Fibroblast of skin of right biceps (primary cell): ENCODE measurements around the gene DNER.

ENCODE experiments used
- DNase-seq: peaks from one replicate; pipeline ENCODE4 v3.0.0-alpha.2; 2013

Gene DNER

GRCh38 chr2:229431327-229431954 lies 282.9 kb downstream of the DNER start:
- DNase-seq = peak; percentile 57

DNA sequence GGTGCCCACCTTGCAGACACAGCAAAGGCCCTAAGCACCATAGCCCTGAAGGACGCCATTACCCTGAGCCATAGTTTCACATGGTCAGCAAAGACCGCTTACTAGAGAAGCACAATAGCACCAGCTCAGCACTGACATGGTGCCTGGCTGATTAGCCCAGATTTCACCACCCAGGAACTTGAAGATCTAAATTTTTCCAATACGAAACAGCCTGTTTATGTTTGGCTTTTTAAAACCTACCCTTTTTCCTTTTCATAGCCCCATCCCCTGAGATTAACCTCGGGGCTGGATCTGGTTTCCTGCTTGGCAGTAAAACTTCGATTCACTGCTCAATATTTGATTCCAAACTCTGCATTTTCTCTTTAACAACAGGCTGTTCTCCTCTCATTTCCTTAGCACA lies 284.8 kb downstream of the DNER start:
- no peak for DNase-seq

DNA sequence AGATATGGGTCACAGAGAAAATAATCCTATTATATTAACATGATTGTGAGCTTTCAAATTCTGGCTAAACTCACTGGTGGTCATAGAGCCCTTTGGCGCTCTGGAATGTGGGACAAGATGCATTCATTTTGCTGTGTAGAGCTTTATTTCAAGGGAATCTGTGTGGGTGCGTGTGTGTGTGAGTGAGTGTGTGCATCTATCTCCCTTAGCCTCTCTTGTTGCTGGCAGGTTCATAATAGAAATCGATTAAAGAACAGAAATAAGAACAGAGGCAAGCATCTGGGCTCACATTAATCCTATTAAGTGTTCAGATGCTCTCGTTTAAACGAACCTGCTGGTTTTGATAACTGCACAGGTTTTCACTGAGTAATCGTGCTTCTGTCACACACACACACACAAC lies 287.9 kb downstream of the DNER start:
- no peak for DNase-seq

- peak; percentile 45 for DNase-seq
Observed at GRCh38 chr2:229425598-229425997, 288.8 kb downstream of the DNER start.

DNA sequence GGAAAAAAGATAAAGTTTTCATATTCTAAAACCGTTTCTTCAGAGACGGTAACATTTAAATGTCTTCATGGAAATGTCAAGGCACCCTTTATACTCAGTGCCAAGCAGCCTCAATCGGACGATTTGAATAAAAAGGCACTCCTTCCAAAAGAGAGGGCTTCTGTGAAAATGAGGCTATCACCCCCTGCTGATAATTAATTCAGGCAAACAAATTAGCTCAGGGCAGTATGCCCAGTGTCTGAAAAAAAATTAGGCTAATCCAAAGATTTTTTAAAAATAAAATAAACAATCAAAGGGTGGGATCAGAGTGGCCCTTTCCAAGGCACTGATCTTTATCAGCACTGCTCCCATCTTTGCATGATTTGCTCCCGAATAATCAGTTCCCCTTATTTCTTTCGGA lies 292.3 kb downstream of the DNER start:
- no peak for DNase-seq

DNA sequence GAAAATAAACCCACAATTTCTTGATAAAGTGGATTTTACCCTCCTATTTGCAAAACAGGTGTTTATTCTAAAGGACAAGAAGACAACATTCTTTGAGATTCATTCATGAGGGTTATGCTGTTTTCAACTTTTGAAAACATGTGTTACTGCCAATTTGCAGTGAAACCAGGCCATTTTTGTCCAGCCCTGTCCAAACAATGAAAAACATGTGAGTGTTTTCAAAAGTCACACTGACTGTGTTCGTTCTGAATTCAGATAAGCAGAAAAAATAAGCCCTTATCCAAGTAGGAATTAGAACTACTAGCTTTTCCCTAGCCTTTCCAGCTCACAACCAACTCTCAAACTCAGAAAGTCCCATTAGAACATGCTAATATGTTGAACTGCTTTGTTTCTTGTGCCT lies 295.2 kb downstream of the DNER start:
- DNase-seq = no peak

DNA sequence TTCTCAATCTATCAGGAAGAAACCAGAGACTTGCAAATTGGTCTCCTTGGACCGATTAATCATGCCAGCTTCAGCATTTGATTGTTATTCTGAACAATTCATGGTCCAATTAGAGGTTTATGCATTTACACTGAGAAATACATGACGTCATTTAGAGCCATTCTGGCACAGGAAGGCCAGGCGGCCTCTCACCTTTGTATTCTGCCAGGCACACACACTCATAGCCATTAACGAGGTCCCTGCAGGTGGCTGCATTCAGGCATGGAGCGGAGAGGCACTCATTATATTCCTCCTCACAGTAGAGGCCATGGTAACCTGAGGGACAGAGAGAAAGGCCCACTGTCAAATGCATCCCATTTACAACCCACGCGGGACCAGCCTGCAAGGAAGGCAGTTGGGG lies 296.4 kb downstream of the DNER start:
- no peak for DNase-seq

GRCh38 chr2:229417176-229417575 lies 297.2 kb downstream of the DNER start:
- no peak for DNase-seq

- DNase-seq = peak; percentile 36
Observed at GRCh38 chr2:229416116-229416694, 298.1 kb downstream of the DNER start.

DNA sequence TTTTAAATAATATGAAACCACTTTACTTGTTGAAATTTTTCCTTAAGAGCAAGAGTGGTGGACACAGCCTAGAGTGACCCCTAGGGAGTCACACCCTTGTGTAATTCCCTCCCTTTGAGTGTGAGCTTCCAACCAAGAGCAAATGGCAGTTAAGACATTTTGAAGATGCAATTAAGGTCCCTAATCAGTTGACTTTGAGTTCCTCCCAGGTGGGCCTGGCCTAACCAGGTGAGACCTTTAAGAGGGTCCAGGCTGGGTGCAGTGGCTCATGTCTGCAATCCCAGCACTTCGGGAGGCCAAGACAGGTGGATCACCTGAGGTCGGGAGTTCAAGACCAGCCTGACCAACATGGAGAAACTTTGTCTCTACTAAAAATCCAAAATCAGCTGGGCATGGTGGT lies 299.7 kb downstream of the DNER start:
- DNase-seq = no peak

GRCh38 chr2:229412686-229413085 lies 301.7 kb downstream of the DNER start:
- no peak for DNase-seq

GRCh38 chr2:229410946-229411345 lies 303.4 kb downstream of the DNER start:
- no peak for DNase-seq

- DNase-seq = no peak
Observed at GRCh38 chr2:229410264-229410663, 304.1 kb downstream of the DNER start.

DNA sequence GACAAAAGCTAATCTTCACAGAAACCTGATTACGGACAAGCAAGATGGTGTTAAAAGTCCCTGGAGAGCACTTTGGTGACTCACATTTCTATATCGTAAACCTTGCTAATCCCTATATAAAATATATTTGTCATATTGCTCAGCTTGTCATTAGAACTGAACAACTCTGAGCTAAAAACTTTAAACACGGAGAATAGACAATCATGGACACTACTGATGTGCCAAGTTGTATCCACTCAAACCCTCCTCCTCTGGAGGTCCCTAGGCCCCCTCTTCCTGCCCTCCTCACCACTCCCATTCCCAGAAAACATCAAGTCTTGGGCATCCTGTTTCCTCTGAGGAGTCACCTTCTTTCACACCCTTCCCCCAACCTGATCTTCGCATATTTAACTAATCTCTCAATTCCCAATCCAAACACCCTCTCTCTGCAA lies 304.6 kb downstream of the DNER start:
- DNase-seq = peak; percentile 54

GRCh38 chr2:229408962-229409361 lies 305.4 kb downstream of the DNER start:
- DNase-seq = no peak

DNA sequence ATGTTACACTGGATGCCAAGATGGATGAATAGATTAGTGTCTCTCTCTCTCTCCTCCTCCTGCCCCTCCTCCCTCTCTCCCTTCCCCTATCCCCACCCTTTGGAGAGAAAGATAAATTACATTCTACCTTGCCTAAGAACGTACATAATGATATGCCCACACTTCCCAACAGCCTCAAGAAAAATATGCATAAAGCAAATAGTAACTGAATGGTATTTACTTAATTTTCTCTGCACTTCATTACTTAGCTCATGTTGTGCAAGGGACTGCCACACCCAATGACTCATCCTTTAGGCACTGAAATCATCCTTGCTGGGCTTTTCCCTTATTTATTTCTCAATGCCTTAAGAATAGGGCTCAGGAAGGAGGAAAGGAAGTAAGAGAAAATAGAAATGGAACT lies 306.0 kb downstream of the DNER start:
- peak; percentile 90 for DNase-seq

DNA sequence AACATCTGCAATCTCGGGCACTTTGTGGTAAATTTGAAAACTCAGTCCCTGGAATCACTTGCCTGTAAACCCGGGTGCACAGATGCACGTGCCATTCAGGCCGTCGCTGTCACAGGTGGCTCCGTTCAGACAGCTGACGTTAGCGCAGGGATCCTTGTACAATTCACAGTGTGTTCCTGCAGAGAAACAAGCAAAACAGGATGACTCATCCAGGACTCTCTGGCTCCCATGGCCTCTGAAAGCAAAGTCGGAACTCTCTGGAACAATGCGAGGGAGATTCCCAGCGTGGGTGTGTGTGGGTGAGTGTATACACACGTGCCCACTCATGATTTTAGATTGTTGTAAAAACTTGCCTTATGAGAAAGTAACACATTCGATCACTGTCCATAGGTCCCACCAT lies 307.2 kb downstream of the DNER start:
- no peak for DNase-seq

GRCh38 chr2:229405796-229406195 lies 308.6 kb downstream of the DNER start:
- no peak for DNase-seq

DNA sequence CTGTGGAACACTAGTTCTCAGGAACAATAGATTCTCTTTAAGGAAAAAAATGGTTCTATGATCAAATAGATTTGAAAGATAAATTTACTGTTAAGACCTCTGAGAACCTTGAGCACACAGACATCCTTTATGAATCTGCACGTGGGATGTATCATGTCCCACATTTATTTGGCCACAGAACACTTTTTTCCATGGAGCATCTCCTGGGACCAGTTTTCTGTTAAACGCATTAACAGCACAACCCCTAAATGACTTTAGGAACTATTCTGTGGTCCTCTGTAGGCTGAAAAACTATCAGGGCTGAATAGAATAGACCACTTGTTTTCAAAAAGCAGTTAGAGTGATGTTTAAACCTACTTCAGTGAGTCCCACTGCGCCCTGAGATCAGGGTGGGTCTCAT lies 311.1 kb downstream of the DNER start:
- DNase-seq = no peak

GRCh38 chr2:229401171-229401865 lies 313.0 kb downstream of the DNER start:
- DNase-seq = peak; percentile 45

DNA sequence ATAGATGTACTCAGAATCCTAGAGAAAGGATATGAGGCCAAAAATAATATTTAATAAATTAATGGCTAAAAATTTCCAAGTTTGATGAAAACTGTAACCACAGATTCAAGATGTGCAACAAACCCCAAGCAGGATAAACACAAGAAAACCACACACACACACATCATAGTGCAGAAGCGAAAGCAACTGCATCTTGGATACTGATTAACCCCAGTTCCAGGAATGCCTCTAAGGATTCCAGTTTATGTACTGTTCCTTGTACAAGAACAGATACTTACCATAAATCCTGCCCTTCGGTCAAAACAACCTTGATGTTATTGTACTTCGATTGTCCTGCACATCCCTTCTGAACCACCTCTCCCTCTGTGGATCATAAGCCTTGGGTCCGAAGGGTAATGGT lies 320.4 kb downstream of the DNER start:
- no peak for DNase-seq

GRCh38 chr2:229392196-229392595 lies 322.2 kb downstream of the DNER start:
- no peak for DNase-seq

GRCh38 chr2:229388731-229389130 lies 325.6 kb downstream of the DNER start:
- DNase-seq = no peak

DNA sequence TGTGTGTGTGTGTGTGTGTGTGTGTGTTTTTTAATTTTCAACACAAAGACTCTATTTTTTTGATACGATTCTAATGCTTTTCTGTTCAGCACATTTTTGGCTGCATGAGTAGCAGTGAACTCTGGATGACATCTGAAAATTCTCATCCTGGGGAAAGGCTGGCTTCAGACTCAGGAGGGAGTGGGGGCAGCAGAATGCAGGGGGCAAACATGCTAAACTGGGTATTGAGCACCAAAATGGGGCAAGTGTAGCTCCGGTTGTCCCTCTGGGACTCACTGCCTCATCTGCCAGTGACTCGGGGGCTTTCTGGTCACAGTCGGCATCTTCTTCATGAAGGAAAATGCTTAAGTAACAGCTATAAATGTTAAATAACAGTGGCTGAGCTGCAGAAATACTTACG lies 326.5 kb downstream of the DNER start:
- no peak for DNase-seq
